B cell (primary cell): ENCODE data around the gene OAT.

Source experiments
- EZH2 ChIP-seq: IDR thresholded peaks from 2 replicates; pipeline ENCODE4 v1.6.1; 2012; ENCODE audit warnings: borderline replicate concordance, low read depth, mild to moderate bottlenecking, moderate library complexity, low read length; ENCODE audit not compliant: insufficient read depth, poor library complexity, severe bottlenecking
- TF ChIP-seq, protein P1 (sequence below): fragments of 200-600 bp; IDR thresholded peaks from one replicate; pipeline ENCODE4 v1.8.0; 2022; ENCODE audit warnings: antibody characterized with exemption, mild to moderate bottlenecking

DNA sequence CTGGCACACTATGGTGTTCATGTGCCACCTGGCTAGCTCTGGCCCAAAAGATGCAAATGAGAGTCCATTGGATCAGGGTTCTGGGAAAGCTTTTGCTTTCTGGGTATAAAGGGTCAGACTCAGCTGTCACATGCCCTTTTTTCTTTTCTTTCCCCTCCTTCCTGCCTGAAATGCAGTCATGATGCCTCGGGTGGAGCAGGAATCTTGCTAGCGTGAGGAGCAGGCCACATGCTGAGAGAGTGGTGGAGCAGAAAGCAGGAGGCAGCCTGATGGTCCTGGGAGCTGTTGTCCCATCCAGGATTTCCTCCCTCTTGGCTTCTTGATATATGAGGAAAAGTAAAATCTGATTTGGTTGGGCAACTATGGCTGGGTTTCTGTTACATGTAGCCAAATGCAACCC is 40.2 kb upstream of the OAT start:
- TF ChIP-seq, protein P1, sequence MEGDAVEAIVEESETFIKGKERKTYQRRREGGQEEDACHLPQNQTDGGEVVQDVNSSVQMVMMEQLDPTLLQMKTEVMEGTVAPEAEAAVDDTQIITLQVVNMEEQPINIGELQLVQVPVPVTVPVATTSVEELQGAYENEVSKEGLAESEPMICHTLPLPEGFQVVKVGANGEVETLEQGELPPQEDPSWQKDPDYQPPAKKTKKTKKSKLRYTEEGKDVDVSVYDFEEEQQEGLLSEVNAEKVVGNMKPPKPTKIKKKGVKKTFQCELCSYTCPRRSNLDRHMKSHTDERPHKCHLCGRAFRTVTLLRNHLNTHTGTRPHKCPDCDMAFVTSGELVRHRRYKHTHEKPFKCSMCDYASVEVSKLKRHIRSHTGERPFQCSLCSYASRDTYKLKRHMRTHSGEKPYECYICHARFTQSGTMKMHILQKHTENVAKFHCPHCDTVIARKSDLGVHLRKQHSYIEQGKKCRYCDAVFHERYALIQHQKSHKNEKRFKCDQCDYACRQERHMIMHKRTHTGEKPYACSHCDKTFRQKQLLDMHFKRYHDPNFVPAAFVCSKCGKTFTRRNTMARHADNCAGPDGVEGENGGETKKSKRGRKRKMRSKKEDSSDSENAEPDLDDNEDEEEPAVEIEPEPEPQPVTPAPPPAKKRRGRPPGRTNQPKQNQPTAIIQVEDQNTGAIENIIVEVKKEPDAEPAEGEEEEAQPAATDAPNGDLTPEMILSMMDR: no peak
- TF ChIP-seq EZH2: no peak
